Right atrium auricular region (tissue), 2 donors: ENCODE results near the gene LPP. TPM values are rescaled to one million over a fixed set of nuclear protein-coding genes. Genes with fewer than 3 reads are reported as not detected.

Source experiments
- DNase-seq: peaks from one replicate; pipeline ENCODE4 v3.0.0-alpha.2; 2019; ENCODE audit warnings: low spot score
- H3K27ac ChIP-seq, 2 donors: fragments of 200-600 bp; sonication (generic); 1 replicate in 1 of 2; 2 replicates in 1 of 2; pipeline ENCODE4 v1.5.1; 2016 to 2019
- H3K27me3 ChIP-seq, 2 donors: fragments of 200-600 bp; sonication (generic); one replicate each; pipeline versions ENCODE4 v1.5.1 to v1.6.0; 2017 to 2019
- H3K36me3 ChIP-seq: fragments of 200-600 bp; sonication (generic); one replicate; pipeline ENCODE4 v1.5.1; 2016
- H3K4me1 ChIP-seq, 2 donors: fragments of 200-600 bp; sonication (generic); one replicate each; pipeline versions ENCODE4 v1.5.1 to v1.6.0; 2017 to 2019
- H3K4me3 ChIP-seq, 2 donors: fragments of 200-600 bp; sonication (generic); 1 replicate in 1 of 2; 2 replicates in 1 of 2; pipeline ENCODE4 v1.5.1; 2017 to 2019; ENCODE audit warnings: mild to moderate bottlenecking in 1 of 2, moderate library complexity in 1 of 2
- H3K9me3 ChIP-seq, 2 donors: fragments of 200-600 bp; sonication (generic); one replicate each; pipeline ENCODE4 v1.5.1; 2019
- CTCF ChIP-seq, 2 donors: fragments of 200-600 bp; sonication (generic); IDR thresholded peaks; one replicate each; pipeline ENCODE4 v1.5.1; 2019; ENCODE audit warnings: antibody characterized with exemption in 2 of 2
- total RNA-seq, 2 donors: library from RNA; depleted of rRNA; stranded (reverse); fragments of >200 nt; gene quantifications; one replicate each; pipeline ENCODE4 v1.1.0, GENCODE V29; 2016

The LPP gene
- total RNA-seq, 2 donors from 2014 or later = 117 to 186 TPM

GRCh38 chr3:188401244-188401993, 247.5 kb downstream of the LPP start:
- Histone ChIP-seq H3K9me3 (no peaks in the 10 kb centered on the region), H3K27ac (no peak overlapping the region), H3K4me3 (no peak overlapping the region), H3K4me1 (peaks cover 0 to 38% of the 10 kb centered on the region in 2 donors), H3K27me3 (no peaks in the 10 kb centered on the region), H3K36me3 (peaks cover 6% of the 10 kb centered on the region)
- no peak for DNase-seq
- TF ChIP-seq CTCF (IDR thresholded peaks at IDR 0.05) = no peak

- Histone ChIP-seq H3K27ac (no peak overlapping the region), H3K36me3 (peaks cover 14% of the 10 kb centered on the region), H3K27me3 (no peaks in the 10 kb centered on the region), H3K9me3 (no peaks in the 10 kb centered on the region), H3K4me1 (peaks cover 0 to 30% of the 10 kb centered on the region in 2 donors), H3K4me3 (no peak overlapping the region)
- TF ChIP-seq CTCF (IDR thresholded peaks at IDR 0.05) = no peak
- DNase-seq = no peak
Measured at GRCh38 chr3:188402229-188402628, 248.3 kb downstream of the LPP start.

- Histone ChIP-seq H3K9me3 (no peaks in the 10 kb centered on the region), H3K4me3 (no peak overlapping the region), H3K4me1 (peaks cover 0 to 18% of the 10 kb centered on the region in 2 donors), H3K36me3 (peaks cover 16% of the 10 kb centered on the region), H3K27me3 (no peaks in the 10 kb centered on the region), H3K27ac (no peak overlapping the region)
- DNase-seq = no peak
- TF ChIP-seq CTCF (IDR thresholded peaks at IDR 0.05) = no peak
Measured at GRCh38 chr3:188403404-188403803, 249.4 kb downstream of the LPP start.

GRCh38 chr3:188404124-188404523, 250.2 kb downstream of the LPP start:
- no peak overlapping the region for H3K4me3 ChIP-seq
- no peak for DNase-seq
- TF ChIP-seq CTCF (IDR thresholded peaks at IDR 0.05) = no peak
- H3K36me3 ChIP-seq = peaks cover 16% of the 10 kb centered on the region
- H3K4me1 ChIP-seq = peaks cover 0 to 11% of the 10 kb centered on the region in 2 donors
- no peaks in the 10 kb centered on the region for H3K27me3 ChIP-seq
- H3K9me3 ChIP-seq = no peaks in the 10 kb centered on the region
- H3K27ac ChIP-seq = no peak overlapping the region

GRCh38 chr3:188404701-188405100, 250.7 kb downstream of the LPP start:
- peaks cover 19% of the 10 kb centered on the region for H3K36me3 ChIP-seq
- H3K9me3 ChIP-seq = no peaks in the 10 kb centered on the region
- H3K27ac ChIP-seq = no peak overlapping the region
- no peak for TF ChIP-seq CTCF (IDR thresholded peaks at IDR 0.05)
- peaks cover 0 to 11% of the 10 kb centered on the region in 2 donors for H3K4me1 ChIP-seq
- no peak overlapping the region for H3K4me3 ChIP-seq
- no peaks in the 10 kb centered on the region for H3K27me3 ChIP-seq
- no peak for DNase-seq
